CD4-positive, alpha-beta T cell (primary cell): Measurements from ENCODE around the gene FANCM. TPM values are rescaled to one million over a fixed set of nuclear protein-coding genes. Genes with fewer than 3 reads are reported as not detected.

Experiments used
- ATAC-seq: fragments of 200-7000 bp; cut with Tn5 transposase; one replicate; pipeline ENCODE4 v1.10.0; 2022; ENCODE audit warnings: mild to moderate bottlenecking; ENCODE audit not compliant: poor library complexity
- CTCF ChIA-PET: fragments of 350-600 bp; sonication (Branson Sonifier 250); formaldehyde crosslinking; loops from one replicate; lab custom pipeline; 2021; ENCODE audit warnings: antibody characterized with exemption, inconsistent platforms; lab: Charles Lee
- POLR2A ChIA-PET: fragments of 350-600 bp; sonication (Branson Sonifier 250); formaldehyde crosslinking; loops from one replicate; lab custom pipeline; 2021; ENCODE audit warnings: antibody characterized with exemption, inconsistent platforms; lab: Charles Lee
- DNase-seq, 14 experiments: peaks; one replicate each; pipeline ENCODE4 v3.0.0-alpha.2; 2013 to 2020; ENCODE audit warnings: mixed read lengths in 2 of 14
- H3K27ac ChIP-seq, 2 donors: one replicate each; pipeline versions ENCODE4 v1.5.1 to v1.7.0; 2013; ENCODE audit warnings: low read length in 2 of 2, low read depth in 1 of 2, mild to moderate bottlenecking in 1 of 2
- H3K27me3 ChIP-seq, 2 experiments: 1 replicate in 1 of 2; 2 replicates in 1 of 2; pipeline versions ENCODE4 v1.6.1 to v1.7.0; 2013; ENCODE audit warnings: low read length in 2 of 2, control low read depth in 1 of 2, mild to moderate bottlenecking in 1 of 2, moderate library complexity in 1 of 2; ENCODE audit not compliant: insufficient read depth in 2 of 2, control insufficient read depth in 1 of 2
- H3K36me3 ChIP-seq: one replicate; pipeline ENCODE4 v1.6.1; 2013; ENCODE audit warnings: low read length, control low read depth; ENCODE audit not compliant: insufficient read depth
- H3K4me1 ChIP-seq: one replicate; pipeline ENCODE4 v1.6.1; 2013; ENCODE audit warnings: low read length, control low read depth; ENCODE audit not compliant: insufficient read depth
- H3K4me3 ChIP-seq: one replicate; pipeline ENCODE4 v1.5.1; 2013; ENCODE audit warnings: mild to moderate bottlenecking, low read length, moderate library complexity
- H3K9me3 ChIP-seq, 2 experiments: 1 replicate in 1 of 2; 2 replicates in 1 of 2; pipeline versions ENCODE4 v1.6.1 to v1.7.0; 2013; ENCODE audit warnings: low read length in 2 of 2, mild to moderate bottlenecking in 2 of 2, control low read depth in 1 of 2, moderate library complexity in 1 of 2; ENCODE audit not compliant: control insufficient read depth in 1 of 2, insufficient read depth in 1 of 2
- H3K27ac Mint-ChIP-seq: one replicate; pipeline ENCODE4 v1.8.0; 2020; ENCODE audit warnings: mixed read lengths
- H3K27me3 Mint-ChIP-seq: one replicate; pipeline ENCODE4 v1.8.0; 2021; ENCODE audit warnings: mixed read lengths
- H3K36me3 Mint-ChIP-seq: one replicate; pipeline ENCODE4 v1.8.0; 2021; ENCODE audit warnings: low read depth, mixed read lengths
- H3K4me1 Mint-ChIP-seq: one replicate; pipeline ENCODE4 v1.8.0; 2021; ENCODE audit warnings: low read depth, mixed read lengths
- H3K4me3 Mint-ChIP-seq: one replicate; pipeline ENCODE4 v1.8.0; 2020; ENCODE audit warnings: mild to moderate bottlenecking, mixed read lengths
- H3K9me3 Mint-ChIP-seq: one replicate; pipeline ENCODE4 v1.8.0; 2020; ENCODE audit warnings: mixed read lengths
- intact Hi-C, 2 experiments: fragments of 100-400 bp; cut with DNase I in 1 of 2; cut with micrococcal nuclease in 1 of 2; formaldehyde crosslinking; loops; one replicate each; pipeline versions ENCODE4 v1.15.1 to v1.9.0; 2023 to 2025; cut with DNase I, micrococcal nuclease
- total RNA-seq, 174 experiments: library from RNA in 2 of 174; stranded (reverse) in 2 of 174; gene quantifications; one replicate each; pipeline ENCODE4 v1.2.3 and lab custom pipeline; 2021 to 2026
- TF ChIP-seq, protein P1 (sequence below): fragments of 200-600 bp; IDR thresholded peaks from one replicate; pipeline ENCODE4 v1.8.0; 2022; ENCODE audit warnings: antibody characterized with exemption, mild to moderate bottlenecking

Gene FANCM
- total RNA-seq, 2 experiments from 2014 or later = 6.1 to 8.8 TPM

DNA sequence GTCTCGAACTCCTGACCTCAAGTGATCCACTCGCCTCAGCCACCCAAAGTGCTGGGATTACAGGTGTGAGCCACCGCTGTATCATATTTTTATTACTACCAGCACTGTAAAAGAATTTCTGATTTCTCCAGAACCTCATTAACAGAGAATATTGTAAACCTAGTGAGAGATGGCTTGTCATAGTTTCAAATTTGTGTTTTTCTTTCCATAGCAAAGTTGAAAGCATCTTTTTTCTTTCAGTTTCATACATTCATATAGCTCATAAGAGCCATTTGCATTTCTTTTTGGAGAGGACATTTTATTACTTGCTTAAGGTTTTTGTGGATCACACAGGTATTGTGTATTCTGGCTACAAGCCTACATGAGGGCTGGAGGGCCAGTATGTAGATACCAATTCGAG lies 59.2 kb downstream of the FANCM start:
- CTCF ChIA-PET = no interaction called here
- DNase-seq = no peak

DNA sequence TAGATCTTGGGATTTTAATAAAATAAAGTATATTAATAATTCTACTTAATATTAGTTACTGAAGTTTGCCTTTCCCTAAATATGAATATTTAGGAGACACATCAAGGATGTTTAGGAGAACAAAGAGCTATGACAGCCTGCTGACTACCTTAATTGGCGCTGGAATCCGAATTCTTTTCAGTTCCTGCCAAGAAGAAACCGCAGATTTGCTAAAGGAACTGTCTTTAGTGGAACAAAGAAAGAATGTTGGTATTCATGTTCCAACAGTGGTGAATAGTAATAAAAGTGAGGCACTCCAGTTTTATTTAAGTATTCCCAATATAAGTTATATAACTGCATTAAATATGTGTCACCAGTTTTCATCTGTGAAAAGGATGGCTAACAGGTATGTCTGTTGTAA lies 62.8 kb downstream of the FANCM start:
- no peak overlapping the region for H3K4me3 Mint-ChIP-seq
- peaks cover 29% of the 10 kb centered on the region for H3K36me3 Mint-ChIP-seq
- no peak for ATAC-seq
- POLR2A ChIA-PET = no interaction called here
- no peak overlapping the region for H3K27ac Mint-ChIP-seq
- peaks cover 5% of the 10 kb centered on the region for H3K36me3 ChIP-seq
- no peaks in the 10 kb centered on the region for H3K9me3 Mint-ChIP-seq
- no peak overlapping the region for H3K4me3 ChIP-seq
- DNase-seq = no peak
- CTCF ChIA-PET = no interaction called here
- H3K4me1 Mint-ChIP-seq = no peaks in the 10 kb centered on the region
- TF ChIP-seq, protein P1, sequence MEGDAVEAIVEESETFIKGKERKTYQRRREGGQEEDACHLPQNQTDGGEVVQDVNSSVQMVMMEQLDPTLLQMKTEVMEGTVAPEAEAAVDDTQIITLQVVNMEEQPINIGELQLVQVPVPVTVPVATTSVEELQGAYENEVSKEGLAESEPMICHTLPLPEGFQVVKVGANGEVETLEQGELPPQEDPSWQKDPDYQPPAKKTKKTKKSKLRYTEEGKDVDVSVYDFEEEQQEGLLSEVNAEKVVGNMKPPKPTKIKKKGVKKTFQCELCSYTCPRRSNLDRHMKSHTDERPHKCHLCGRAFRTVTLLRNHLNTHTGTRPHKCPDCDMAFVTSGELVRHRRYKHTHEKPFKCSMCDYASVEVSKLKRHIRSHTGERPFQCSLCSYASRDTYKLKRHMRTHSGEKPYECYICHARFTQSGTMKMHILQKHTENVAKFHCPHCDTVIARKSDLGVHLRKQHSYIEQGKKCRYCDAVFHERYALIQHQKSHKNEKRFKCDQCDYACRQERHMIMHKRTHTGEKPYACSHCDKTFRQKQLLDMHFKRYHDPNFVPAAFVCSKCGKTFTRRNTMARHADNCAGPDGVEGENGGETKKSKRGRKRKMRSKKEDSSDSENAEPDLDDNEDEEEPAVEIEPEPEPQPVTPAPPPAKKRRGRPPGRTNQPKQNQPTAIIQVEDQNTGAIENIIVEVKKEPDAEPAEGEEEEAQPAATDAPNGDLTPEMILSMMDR = no peak
- H3K27me3 Mint-ChIP-seq = no peaks in the 10 kb centered on the region
- intact Hi-C loops = no loop called here
- H3K9me3 ChIP-seq = no peaks in the 10 kb centered on the region
- H3K27me3 ChIP-seq = no peaks in the 10 kb centered on the region
- no peaks in the 10 kb centered on the region for H3K4me1 ChIP-seq
- H3K27ac ChIP-seq = no peak overlapping the region

More for the DNA sequence above, 59.2 kb downstream of the FANCM start:
- intact Hi-C loops = no loop called here
- Histone ChIP-seq H3K4me3 (no peak overlapping the region), H3K27me3 (no peaks in the 10 kb centered on the region), H3K27ac (no peak overlapping the region), H3K9me3 (no peaks in the 10 kb centered on the region), H3K4me1 (no peaks in the 10 kb centered on the region), H3K36me3 (peaks cover 5% of the 10 kb centered on the region)
- H3K4me1 Mint-ChIP-seq = no peaks in the 10 kb centered on the region
- ATAC-seq = no peak
- POLR2A ChIA-PET = no interaction called here
- peaks cover 22% of the 10 kb centered on the region for H3K36me3 Mint-ChIP-seq
- no peaks in the 10 kb centered on the region for H3K27me3 Mint-ChIP-seq
- H3K9me3 Mint-ChIP-seq = no peaks in the 10 kb centered on the region
- no peak overlapping the region for H3K27ac Mint-ChIP-seq
- TF ChIP-seq, protein P1 = no peak
- no peak overlapping the region for H3K4me3 Mint-ChIP-seq

DNA sequence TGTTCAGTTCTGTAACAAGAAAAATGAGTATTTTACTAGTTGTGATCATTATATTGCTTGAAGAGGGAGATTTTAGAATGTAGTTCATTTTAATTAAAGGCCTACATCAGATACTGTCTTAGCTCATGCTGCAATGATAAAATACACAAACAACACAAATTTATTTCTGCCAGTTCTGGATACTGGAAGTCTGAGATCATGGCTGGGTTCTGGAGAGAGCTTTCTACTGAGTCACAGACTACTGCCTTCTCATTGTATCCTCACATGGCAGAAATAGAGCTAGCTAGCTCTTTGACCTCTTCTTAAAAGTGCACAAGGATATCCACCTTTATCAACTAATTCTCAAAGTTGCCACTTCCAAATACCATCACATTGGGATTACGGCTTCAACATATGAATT lies 63.5 kb downstream of the FANCM start:
- CTCF ChIA-PET = no interaction called here

More for the DNA sequence above, 63.5 kb downstream of the FANCM start:
- no peaks in the 10 kb centered on the region for H3K9me3 ChIP-seq
- intact Hi-C loops = no loop called here
- H3K27ac Mint-ChIP-seq = no peak overlapping the region
- ATAC-seq = no peak
- H3K4me1 Mint-ChIP-seq = no peaks in the 10 kb centered on the region
- no peaks in the 10 kb centered on the region for H3K27me3 ChIP-seq
- H3K36me3 Mint-ChIP-seq = peaks cover 29% of the 10 kb centered on the region
- H3K9me3 Mint-ChIP-seq = no peaks in the 10 kb centered on the region
- H3K4me3 Mint-ChIP-seq = no peak overlapping the region
- peaks cover 5% of the 10 kb centered on the region for H3K36me3 ChIP-seq
- TF ChIP-seq, protein P1 = no peak
- no peak for DNase-seq
- no peaks in the 10 kb centered on the region for H3K4me1 ChIP-seq
- no peak overlapping the region for H3K4me3 ChIP-seq
- H3K27me3 Mint-ChIP-seq = no peaks in the 10 kb centered on the region
- POLR2A ChIA-PET = no interaction called here
- H3K27ac ChIP-seq = no peak overlapping the region
